CD4-positive, CD25-positive, alpha-beta regulatory T cell (primary cell): Measurements from ENCODE around the gene RPS25. TPM values are rescaled to one million over a fixed set of nuclear protein-coding genes. Genes with fewer than 3 reads are reported as not detected.

Source experiments
- ATAC-seq, 2 donors: fragments of 150-1000 bp; cut with Tn5 transposase; one replicate each; pipeline ENCODE4 v1.10.0; 2021; ENCODE audit warnings: low read depth in 2 of 2, moderate number of reproducible peaks in 2 of 2, moderate library complexity in 1 of 2
- DNase-seq, 3 donors: peaks; one replicate each; pipeline versions ENCODE4 v3.0.0 to v3.0.0-alpha.2; 2012 to 2022; ENCODE audit warnings: mixed read lengths in 1 of 3
- H3K27ac ChIP-seq: one replicate; pipeline ENCODE4 v1.7.0; 2013; ENCODE audit warnings: mild to moderate bottlenecking, low read length; ENCODE audit not compliant: insufficient read depth, poor library complexity, severe bottlenecking
- H3K27me3 ChIP-seq: one replicate; pipeline ENCODE4 v1.7.0; 2013; ENCODE audit warnings: low read length; ENCODE audit not compliant: control insufficient read depth, insufficient read depth
- H3K36me3 ChIP-seq: one replicate; pipeline ENCODE4 v1.7.0; 2013; ENCODE audit warnings: mild to moderate bottlenecking, low read length, moderate library complexity; ENCODE audit not compliant: control insufficient read depth, insufficient read depth
- H3K4me1 ChIP-seq: 2 replicates; pipeline ENCODE4 v1.7.0; 2013; ENCODE audit warnings: mild to moderate bottlenecking, low read length; ENCODE audit not compliant: insufficient read depth, control insufficient read depth, poor library complexity, severe bottlenecking
- H3K4me3 ChIP-seq: one replicate; pipeline ENCODE4 v1.7.0; 2013; ENCODE audit warnings: low read depth, mild to moderate bottlenecking, low read length, moderate library complexity
- H3K9me3 ChIP-seq, 2 experiments: 1 replicate in 1 of 2; 2 replicates in 1 of 2; pipeline ENCODE4 v1.7.0; 2013; ENCODE audit warnings: low read length in 2 of 2, mild to moderate bottlenecking in 1 of 2, moderate library complexity in 1 of 2; ENCODE audit not compliant: control insufficient read depth in 2 of 2
- H3K27ac Mint-ChIP-seq, 3 donors: one replicate each; pipeline ENCODE4 v1.8.0; 2020 to 2022; ENCODE audit warnings: mild to moderate bottlenecking in 3 of 3, mixed read lengths in 3 of 3, moderate library complexity in 2 of 3
- H3K27me3 Mint-ChIP-seq: one replicate; pipeline ENCODE4 v1.8.0; 2022; ENCODE audit warnings: mild to moderate bottlenecking, mixed read lengths
- H3K36me3 Mint-ChIP-seq: one replicate; pipeline ENCODE4 v1.8.0; 2020; ENCODE audit warnings: mixed read lengths
- H3K4me1 Mint-ChIP-seq, 4 donors: one replicate each; pipeline ENCODE4 v1.8.0; 2020 to 2022; ENCODE audit warnings: mixed read lengths in 4 of 4, mild to moderate bottlenecking in 1 of 4
- H3K4me3 Mint-ChIP-seq, 4 donors: one replicate each; pipeline ENCODE4 v1.8.0; 2020 to 2022; ENCODE audit warnings: mild to moderate bottlenecking in 4 of 4, mixed read lengths in 4 of 4, moderate library complexity in 3 of 4
- H3K9me3 Mint-ChIP-seq, 7 donors: one replicate each; pipeline ENCODE4 v1.8.0; 2020 to 2022; ENCODE audit warnings: mixed read lengths in 7 of 7, mild to moderate bottlenecking in 3 of 7, moderate library complexity in 2 of 7
- polyA plus RNA-seq, 4 donors: library from polyadenylated mRNA; unstranded; fragments of 300-500 nt; fragmentation: Illumina TruSeq; gene quantifications; one replicate each; pipeline ENCODE4 v1.2.3, GENCODE V29; 2021
- total RNA-seq: library from RNA; stranded (reverse); gene quantifications from one replicate; pipeline ENCODE4 v1.2.3, GENCODE V29; 2022

The RPS25 gene
- total and polyA plus RNA-seq, 5 donors from 2014 or later = 1,801 to 5,953 (median 4,978) TPM

DNA sequence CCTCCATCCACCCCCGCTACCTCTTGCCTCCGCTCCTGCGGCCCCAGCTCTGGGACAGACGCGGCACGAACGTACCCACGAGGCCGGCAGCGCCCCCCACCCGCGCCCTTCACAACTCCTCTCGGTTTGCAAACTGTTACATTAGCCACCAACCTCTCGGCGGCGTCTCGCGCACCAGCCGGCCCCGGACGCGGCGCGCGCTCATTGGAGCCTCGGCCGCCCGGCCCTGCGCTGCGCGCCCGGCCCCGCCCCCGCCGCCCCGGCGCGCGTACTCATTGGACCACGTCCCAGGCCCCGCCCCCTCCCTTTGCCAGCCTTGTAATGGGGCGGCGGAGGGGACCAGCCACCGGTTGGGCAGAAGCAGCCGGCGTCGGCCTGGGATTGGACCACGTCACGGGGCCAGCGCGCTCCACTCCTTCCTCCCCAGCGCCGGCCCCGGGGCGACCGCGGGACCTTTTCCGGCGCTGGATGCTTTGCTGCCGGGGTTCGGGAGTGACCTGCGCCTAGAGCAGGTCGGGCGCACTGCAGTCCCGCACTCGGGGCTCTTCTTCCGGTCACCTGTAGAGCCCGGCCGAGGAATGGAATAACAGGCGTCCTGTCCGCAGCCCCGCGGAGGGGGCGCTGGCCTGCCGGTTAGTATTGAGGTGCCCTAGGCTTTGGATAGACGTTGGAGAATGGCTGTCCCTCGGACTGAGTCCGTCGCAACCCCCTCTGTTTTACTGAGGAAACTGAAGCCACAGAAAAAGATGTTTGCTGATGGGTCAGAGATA is 39.0 kb upstream of the RPS25 start, which contains the start of gene HYOU1:
HYOU1 (minus strand) TSS at position 206 of the 770 bp plus-strand sequence. CDS start 1,045 bp downstream, outside the sequence.
- Mint-ChIP-seq H3K36me3 (peaks cover 24% of the 10 kb centered on the region), H3K27ac (peak within 1 kb of the TSS; percentile 97 to 98 (median 97)), H3K27me3 (no peaks in the 10 kb centered on the region), H3K4me3 (peak within 1 kb of the TSS; percentile 96 to 99 (median 98)), H3K9me3 (no peaks in the 10 kb centered on the region), H3K4me1 (peaks cover 6 to 46% (median 22%) of the 10 kb centered on the region in 4 donors)
- DNase-seq (peak; percentile 98), ATAC-seq (peak; percentile 95)
- Histone ChIP-seq H3K4me1 (peaks cover 19% of the 10 kb centered on the region), H3K27me3 (no peaks in the 10 kb centered on the region), H3K9me3 (no peaks in the 10 kb centered on the region), H3K4me3 (peak within 1 kb of the TSS; percentile 89), H3K27ac (peak within 1 kb of the TSS; percentile 92), H3K36me3 (peaks cover 30% of the 10 kb centered on the region)

DNA sequence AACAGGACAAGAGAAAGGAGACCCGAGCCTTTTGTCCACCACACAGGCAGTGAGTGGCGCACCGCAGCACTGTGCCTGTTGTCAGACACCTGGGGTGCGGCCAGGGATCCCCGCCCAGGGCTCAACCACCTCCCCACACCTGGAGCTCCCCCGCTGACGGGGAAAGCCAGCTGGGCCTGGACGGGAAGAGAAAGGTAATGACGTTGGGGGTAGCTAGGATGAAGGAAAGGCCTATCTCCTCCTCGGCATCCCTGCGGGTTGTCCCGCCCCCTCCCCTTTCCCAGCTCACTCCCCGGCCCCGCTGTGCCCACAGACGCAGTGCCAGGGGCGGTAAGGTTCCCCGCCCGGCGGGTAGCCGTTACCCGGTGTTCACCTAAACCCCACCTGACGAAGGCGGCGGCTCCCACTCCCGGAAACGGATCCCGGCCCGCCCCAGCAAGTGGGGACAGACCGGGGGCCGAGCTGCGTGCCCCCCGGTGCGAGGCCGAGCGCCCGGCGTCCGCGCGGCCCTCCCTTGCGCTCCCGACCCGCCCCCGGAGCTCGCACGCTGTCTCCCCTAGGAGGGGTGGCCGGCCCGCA is 38.4 kb upstream of the RPS25 start:
- H3K27me3 Mint-ChIP-seq = no peaks in the 10 kb centered on the region
- H3K4me3 Mint-ChIP-seq = peak overlapping the region; percentile 96 to 99 (median 98)
- peak overlapping the region in 2 of 3 donors; percentile 97 for H3K27ac Mint-ChIP-seq
- H3K27ac ChIP-seq = peak overlapping the region; percentile 92
- peak overlapping the region; percentile 77 for H3K4me3 ChIP-seq
- H3K27me3 ChIP-seq = no peaks in the 10 kb centered on the region
- peaks cover 37% of the 10 kb centered on the region for H3K36me3 ChIP-seq
- H3K9me3 Mint-ChIP-seq = no peaks in the 10 kb centered on the region
- DNase-seq = peak; percentile 40 to 52 (median 48)
- peaks cover 26% of the 10 kb centered on the region for H3K4me1 ChIP-seq
- H3K9me3 ChIP-seq = no peaks in the 10 kb centered on the region
- peaks cover 6 to 52% (median 23%) of the 10 kb centered on the region in 4 donors for H3K4me1 Mint-ChIP-seq
- ATAC-seq = no peak
- H3K36me3 Mint-ChIP-seq = peaks cover 24% of the 10 kb centered on the region

DNA sequence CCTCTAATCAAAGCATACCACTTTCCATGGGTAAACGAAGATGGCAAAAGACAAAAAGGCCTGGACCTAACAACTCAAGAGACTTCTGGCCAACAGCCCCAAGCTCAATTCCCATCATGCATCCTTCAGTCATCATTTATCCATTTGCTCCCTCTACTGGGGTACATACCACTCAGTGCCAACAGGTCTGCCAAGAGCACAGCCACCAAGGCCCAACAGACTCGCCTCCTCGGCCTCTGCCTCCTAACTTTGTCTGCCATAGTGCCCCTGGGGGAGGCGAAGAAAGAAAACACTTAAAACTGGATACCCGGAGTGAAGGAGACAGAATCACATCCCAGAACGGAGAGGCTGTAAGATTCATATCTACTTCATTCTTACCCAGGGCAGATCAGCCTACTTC is 37.8 kb upstream of the RPS25 start:
- DNase-seq (peak in 1 of 3 donors; percentile 55), ATAC-seq (no peak)
- H3K36me3 Mint-ChIP-seq = peaks cover 29% of the 10 kb centered on the region
- peaks cover 6 to 58% (median 26%) of the 10 kb centered on the region in 4 donors for H3K4me1 Mint-ChIP-seq
- H3K4me3 Mint-ChIP-seq = peak overlapping the region; percentile 86 to 98 (median 95)
- H3K9me3 ChIP-seq = no peaks in the 10 kb centered on the region
- peak overlapping the region; percentile 90 to 97 (median 94) for H3K27ac Mint-ChIP-seq
- H3K27ac ChIP-seq = peak overlapping the region; percentile 92
- H3K27me3 Mint-ChIP-seq = no peaks in the 10 kb centered on the region
- peaks cover 32% of the 10 kb centered on the region for H3K4me1 ChIP-seq
- peaks cover 42% of the 10 kb centered on the region for H3K36me3 ChIP-seq
- no peaks in the 10 kb centered on the region for H3K27me3 ChIP-seq
- peak overlapping the region; percentile 77 for H3K4me3 ChIP-seq
- no peaks in the 10 kb centered on the region for H3K9me3 Mint-ChIP-seq

DNA sequence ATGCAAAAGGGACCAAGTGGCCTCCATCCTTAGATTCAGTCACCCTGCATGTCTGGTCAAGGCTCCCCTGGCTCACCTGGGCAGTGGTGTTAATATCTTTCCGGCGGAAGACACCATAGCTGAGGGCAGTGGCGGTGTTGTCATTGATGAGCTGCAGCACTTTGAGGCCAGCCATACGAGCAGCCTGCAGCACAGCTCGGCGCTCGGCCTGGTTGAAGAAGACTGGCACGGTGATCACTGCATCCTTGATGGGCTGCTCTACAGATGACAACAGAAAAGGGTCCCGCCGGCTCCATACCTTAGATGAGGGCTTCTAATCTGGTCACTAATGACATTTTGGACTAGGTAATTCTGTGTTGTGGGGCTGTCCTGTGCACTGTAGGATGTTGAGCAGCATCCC is 36.3 kb upstream of the RPS25 start:
- no peak overlapping the region for H3K27ac ChIP-seq
- Mint-ChIP-seq H3K9me3 (no peaks in the 10 kb centered on the region), H3K4me3 (peak overlapping the region; percentile 63 to 97 (median 70)), H3K27ac (no peak overlapping the region), H3K4me1 (peaks cover 6 to 60% (median 28%) of the 10 kb centered on the region in 4 donors), H3K27me3 (no peaks in the 10 kb centered on the region), H3K36me3 (peaks cover 38% of the 10 kb centered on the region)
- ATAC-seq (no peak), DNase-seq (no peak)
- peaks cover 34% of the 10 kb centered on the region for H3K4me1 ChIP-seq
- H3K36me3 ChIP-seq = peaks cover 48% of the 10 kb centered on the region
- H3K4me3 ChIP-seq = no peak overlapping the region
- no peaks in the 10 kb centered on the region for H3K27me3 ChIP-seq
- H3K9me3 ChIP-seq = no peaks in the 10 kb centered on the region

DNA sequence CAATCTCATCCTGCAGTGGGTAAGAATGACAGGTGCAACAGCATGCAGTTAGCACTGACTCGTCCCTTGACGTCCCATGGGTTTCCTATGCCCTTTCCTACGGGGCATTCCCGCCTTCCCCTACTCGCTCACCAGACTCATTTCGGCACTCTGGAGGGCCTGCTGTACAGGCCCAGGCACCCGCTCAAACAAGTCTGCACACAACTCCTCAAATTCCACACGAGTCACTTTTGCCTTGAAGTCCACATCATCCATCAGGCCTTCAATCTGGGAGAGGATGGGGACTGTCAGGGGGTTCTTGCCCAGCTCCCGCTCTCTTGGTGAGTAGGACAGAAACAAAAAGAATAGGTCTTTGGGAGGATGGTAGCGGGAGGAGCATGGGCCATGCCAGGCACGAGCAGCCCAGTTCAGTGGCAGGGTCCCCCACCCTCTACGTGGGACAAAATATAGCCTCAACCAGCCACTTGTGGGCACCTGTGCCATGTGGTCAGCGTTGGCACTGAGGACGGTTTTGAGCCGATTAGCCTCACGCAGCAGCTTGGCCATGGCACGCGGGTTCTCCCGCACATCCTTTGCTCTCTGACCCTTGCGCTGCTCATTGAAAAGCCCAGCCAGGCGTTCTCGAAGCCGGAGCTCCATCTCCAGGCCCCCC is 34.1 kb upstream of the RPS25 start:
- H3K27ac Mint-ChIP-seq = peak overlapping the region; percentile 37 to 80 (median 78)
- ATAC-seq (no peak), DNase-seq (no peak)
- H3K4me3 Mint-ChIP-seq = peak overlapping the region in 2 of 4 donors; percentile 61 to 68
- no peaks in the 10 kb centered on the region for H3K9me3 ChIP-seq
- H3K36me3 ChIP-seq = peaks cover 70% of the 10 kb centered on the region
- H3K4me3 ChIP-seq = no peak overlapping the region
- peaks cover 48% of the 10 kb centered on the region for H3K36me3 Mint-ChIP-seq
- peak overlapping the region; percentile 68 for H3K27ac ChIP-seq
- H3K9me3 Mint-ChIP-seq = no peaks in the 10 kb centered on the region
- peaks cover 24% of the 10 kb centered on the region for H3K4me1 ChIP-seq
- no peaks in the 10 kb centered on the region for H3K27me3 ChIP-seq
- H3K4me1 Mint-ChIP-seq = peaks cover 6 to 48% (median 21%) of the 10 kb centered on the region in 4 donors
- H3K27me3 Mint-ChIP-seq = no peaks in the 10 kb centered on the region

DNA sequence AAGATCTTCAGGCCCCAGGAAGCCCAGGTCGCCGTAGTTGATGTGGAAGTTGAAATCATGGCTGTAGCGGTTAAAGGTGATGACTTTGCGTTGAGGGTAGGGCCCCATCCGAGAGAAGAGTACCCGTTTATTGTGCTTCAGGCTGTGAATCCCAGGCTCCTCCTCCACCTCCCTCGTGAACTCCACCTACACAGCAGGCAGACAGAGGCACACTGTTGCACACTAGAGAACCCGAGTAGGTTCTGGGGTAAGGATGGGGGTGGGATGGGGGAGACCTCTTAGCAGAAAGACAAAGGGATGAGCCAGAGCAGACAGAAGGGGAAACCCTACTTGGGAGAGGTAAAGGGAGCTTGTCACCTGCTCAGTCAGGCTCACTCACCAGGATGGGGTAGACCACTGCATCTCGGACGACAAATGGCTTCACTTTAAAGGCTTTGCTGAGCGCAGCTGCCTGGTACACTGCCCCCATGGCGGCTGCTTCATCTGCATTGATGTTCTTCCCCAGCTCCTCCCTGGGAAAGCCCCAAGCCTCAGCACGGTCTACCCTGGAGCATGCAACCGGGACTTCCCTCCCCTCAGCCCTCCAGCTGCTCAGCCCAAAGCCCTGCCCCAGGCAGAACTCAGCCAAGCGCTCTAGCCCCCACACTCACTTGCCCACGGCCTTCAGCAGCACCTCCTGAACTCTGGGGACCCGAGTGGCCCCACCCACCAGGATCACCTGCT is 33.5 kb upstream of the RPS25 start:
- peak; percentile 20 to 23 for ATAC-seq
- H3K4me3 ChIP-seq = no peak overlapping the region
- peak overlapping the region; percentile 68 for H3K27ac ChIP-seq
- Mint-ChIP-seq H3K27me3 (no peaks in the 10 kb centered on the region), H3K36me3 (peaks cover 51% of the 10 kb centered on the region), H3K9me3 (no peaks in the 10 kb centered on the region), H3K4me3 (peak overlapping the region in 3 of 4 donors; percentile 8 to 68 (median 61)), H3K27ac (peak overlapping the region; percentile 78 to 83 (median 80)), H3K4me1 (peaks cover 6 to 46% (median 18%) of the 10 kb centered on the region in 4 donors)
- no peaks in the 10 kb centered on the region for H3K27me3 ChIP-seq
- H3K4me1 ChIP-seq = peaks cover 23% of the 10 kb centered on the region
- H3K9me3 ChIP-seq = no peaks in the 10 kb centered on the region
- peaks cover 75% of the 10 kb centered on the region for H3K36me3 ChIP-seq
- peak in 2 of 3 donors; percentile 25 to 37 for DNase-seq

DNA sequence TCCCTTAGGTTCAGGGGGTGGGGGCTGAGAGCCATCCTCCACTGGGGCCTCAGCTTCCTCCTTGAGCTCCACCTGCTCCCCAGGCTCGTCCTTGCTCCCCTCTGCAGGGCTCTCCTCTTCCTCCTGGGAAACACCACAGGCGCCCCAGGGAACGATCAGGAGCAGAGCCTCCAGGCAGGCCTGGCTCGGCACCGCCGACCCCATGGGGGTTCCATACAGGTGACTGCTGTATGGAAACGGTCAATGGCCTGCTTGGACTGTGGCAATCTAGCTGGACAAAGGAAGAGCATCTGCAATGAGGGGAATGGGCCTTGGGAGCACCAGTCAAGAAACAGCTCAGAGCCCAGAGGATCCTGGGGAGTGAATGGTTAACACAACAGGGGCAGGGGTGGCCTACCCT is 30.9 kb upstream of the RPS25 start:
- Mint-ChIP-seq H3K4me1 (peaks cover 0 to 28% (median 6%) of the 10 kb centered on the region in 4 donors), H3K36me3 (peaks cover 48% of the 10 kb centered on the region), H3K27me3 (no peaks in the 10 kb centered on the region), H3K27ac (peak overlapping the region in 1 of 3 donors; percentile 60), H3K9me3 (no peaks in the 10 kb centered on the region), H3K4me3 (no peak overlapping the region)
- Histone ChIP-seq H3K9me3 (no peaks in the 10 kb centered on the region), H3K27me3 (no peaks in the 10 kb centered on the region), H3K27ac (no peak overlapping the region), H3K4me3 (no peak overlapping the region), H3K4me1 (peaks cover 15% of the 10 kb centered on the region), H3K36me3 (peaks cover 68% of the 10 kb centered on the region)
- DNase-seq = no peak
- no peak for ATAC-seq
